GM18498 (cell line): ENCODE data around the gene SLC24A3.

Experiments used
- ATAC-seq: cut with Tn5 transposase; IDR thresholded peaks from one replicate; pipeline ENCODE4 v1.9.1; 2021; ENCODE audit warnings: mild to moderate bottlenecking, moderate library complexity; ENCODE audit not compliant: unreplicated experiment

Gene SLC24A3

GRCh38 chr20:19419396-19419795 is 207.0 kb downstream of the SLC24A3 start:
- no peak for ATAC-seq

- no peak for ATAC-seq
Observed at GRCh38 chr20:19423097-19423899, 210.9 kb downstream of the SLC24A3 start.

DNA sequence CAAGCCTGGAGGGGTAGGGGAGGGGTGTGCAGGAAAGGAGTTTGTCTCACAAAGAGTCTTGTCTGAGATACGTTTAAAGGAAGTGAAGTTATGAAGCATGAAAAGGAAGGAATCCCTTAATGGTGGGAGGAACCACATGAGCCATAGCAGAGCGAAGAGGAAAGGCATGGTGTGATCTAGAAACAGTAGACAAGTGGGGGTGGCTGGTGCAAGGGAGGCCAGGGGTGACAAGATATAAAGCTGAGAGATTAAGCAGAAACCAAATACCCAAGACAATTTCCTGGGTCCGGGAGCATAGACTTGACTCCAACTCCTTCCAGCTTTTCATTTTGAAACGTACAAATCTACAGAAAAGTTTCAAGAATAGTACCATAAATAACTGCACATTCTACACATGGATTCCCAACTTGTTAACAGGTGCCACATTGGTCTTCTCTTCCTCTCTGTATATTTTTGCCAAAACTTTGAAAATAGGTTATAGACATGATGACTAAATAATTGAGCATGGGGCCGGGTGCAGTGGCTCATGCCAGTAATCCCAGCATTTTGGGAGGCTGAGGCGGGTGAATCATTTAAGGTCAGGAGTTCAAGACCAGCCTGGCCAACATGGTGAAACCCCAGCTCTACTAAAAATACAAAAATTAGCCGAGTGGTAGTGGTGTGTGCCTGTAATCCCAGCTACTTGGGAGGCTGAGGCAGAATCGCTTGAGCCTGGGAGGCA is 211.6 kb downstream of the SLC24A3 start:
- ATAC-seq, result no peak

DNA sequence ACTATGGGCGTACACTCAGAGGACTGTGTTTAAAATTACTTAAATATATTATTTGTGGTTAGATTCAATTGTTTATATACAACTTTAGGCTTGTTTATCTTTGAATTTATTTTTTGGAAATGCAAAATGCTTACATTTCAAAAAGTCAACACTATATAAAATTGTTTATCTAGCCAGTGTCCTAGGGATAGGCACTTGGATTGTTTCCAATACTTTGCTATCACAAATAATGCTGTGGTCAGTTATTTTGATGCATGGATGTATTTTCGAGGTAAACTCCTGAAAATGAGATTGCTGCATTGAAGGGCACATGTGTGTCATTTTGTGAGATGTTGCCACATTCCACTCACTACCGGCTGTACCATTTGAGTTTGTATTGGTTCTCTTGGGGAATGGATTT is 213.9 kb downstream of the SLC24A3 start:
- no peak for ATAC-seq

DNA sequence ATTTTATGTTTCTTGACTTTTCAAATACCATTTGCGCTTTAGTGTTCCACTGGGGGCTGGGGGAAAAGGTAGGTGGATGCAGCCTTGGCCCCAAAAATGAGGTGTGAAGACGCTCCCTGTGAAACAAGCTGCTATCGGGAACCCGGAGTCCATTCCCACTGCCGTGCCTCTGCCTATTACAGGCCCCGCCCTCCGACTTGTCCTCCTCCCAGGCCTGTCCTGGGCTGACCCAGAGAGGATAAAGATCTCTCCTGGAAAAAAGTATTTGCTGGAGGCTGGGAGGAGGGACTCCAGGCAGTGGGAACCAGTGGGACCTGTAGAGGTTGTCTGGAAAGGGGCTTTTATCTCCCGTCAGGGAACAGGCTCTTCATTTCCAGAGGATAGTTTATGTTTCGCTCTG is 215.0 kb downstream of the SLC24A3 start:
- ATAC-seq, result no peak

DNA sequence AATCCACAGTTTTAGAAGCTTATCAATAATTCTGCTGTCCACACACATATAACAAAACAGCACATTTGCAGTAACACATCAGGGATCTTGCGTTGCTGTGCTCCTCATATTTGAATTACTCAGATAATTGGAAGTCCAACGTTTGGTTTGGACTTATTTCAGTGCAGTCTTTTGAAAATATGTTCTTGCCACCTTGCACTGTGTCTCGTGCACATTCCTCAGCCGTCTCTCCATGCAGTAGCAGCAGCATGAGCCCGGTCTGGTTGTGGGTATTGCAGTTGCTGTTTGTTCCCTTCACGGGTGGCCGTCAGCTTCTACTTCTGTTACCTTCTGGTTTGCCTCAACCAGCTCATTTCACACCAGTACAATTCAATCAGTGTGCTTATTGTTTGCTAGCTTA is 215.5 kb downstream of the SLC24A3 start:
- no peak for ATAC-seq

- no peak for ATAC-seq
Observed at GRCh38 chr20:19428324-19428723, 215.9 kb downstream of the SLC24A3 start.

- no peak for ATAC-seq
Observed at GRCh38 chr20:19429538-19429937, 217.1 kb downstream of the SLC24A3 start.

- no peak for ATAC-seq
Observed at GRCh38 chr20:19430641-19431315, 218.3 kb downstream of the SLC24A3 start.

- no peak for ATAC-seq
Observed at GRCh38 chr20:19431316-19431700, 218.9 kb downstream of the SLC24A3 start.

DNA sequence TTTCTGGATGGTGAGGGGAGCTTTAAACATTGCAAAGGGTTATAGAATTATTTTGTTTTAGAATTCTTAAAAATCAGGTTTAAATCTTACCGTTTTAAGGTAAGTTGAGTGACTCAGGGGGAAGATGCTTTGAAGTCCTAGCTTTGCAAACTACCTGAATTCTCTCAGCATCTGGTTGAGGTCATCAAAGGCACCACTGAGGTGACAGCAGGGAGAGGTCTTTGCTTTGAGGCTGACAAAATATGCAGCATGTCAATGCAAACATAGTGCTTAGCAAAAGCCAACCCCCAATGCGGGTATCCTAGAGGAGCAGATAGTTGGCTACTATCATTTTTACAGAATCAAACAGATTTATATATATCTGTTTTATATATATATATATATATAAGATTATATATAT is 219.5 kb downstream of the SLC24A3 start:
- no peak for ATAC-seq

DNA sequence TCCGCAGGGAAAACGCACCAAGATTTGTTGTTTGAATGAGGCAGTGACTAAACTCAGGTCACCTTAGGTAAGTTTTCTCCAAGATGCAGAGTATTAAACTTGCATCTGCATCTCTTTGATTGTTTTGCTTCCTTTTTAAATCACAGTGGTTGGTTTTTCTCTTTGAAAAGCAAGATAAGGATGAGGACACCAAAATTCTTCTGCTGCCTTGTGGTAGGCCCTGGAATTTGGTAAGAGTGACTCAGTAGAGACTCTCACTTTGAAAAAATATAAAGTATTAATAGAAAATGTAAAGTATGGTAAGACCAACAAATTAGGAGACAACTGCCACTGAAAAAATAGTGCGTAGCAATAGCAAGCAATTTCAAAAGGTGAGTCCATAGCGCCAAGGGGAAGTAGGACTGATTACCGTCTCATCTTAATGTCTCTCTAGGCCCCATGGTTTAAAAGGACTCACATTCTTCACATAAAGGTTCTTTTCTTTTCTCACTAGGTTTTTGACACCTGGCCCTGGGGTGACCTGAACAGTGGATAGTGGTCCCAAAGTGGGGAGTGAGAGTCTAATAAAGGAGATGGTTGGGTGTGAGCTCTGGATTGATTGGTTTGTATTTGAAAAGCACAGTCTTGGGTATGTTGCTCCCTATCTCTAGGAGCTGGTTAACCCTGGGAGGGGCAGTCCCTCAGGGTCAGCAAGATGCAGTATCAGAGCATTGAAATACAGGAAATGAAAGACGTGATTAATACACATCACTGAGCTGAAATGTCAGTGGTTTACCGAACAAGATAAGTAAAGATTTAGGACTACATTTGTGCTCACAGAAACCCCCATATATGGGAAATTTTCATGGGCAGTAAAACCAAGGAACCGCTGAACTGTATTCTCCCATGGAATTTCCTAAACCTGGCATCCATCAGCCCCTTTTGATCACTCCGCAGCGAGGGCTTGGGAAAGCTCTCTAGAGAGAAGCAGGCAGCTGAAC is 221.2 kb downstream of the SLC24A3 start:
- ATAC-seq, result no peak

DNA sequence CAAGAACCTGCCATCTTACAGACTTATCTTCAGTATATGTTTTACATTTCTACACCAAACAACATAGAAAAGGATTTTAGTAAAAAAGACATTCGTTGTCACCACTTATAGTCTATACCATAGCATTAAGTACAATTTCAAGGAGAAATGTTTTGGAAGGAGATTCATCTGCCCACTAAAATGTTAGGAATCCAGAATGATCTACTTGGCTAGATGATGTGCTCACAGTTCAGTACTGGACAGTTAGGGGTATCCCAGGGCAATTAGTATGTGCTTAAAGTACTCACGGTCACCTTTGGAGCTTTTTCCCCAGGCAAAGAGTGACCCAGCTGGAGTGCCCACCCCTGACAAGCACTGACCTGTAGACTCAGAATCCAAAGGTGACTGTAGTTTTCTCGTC is 222.9 kb downstream of the SLC24A3 start:
- ATAC-seq, result no peak

DNA sequence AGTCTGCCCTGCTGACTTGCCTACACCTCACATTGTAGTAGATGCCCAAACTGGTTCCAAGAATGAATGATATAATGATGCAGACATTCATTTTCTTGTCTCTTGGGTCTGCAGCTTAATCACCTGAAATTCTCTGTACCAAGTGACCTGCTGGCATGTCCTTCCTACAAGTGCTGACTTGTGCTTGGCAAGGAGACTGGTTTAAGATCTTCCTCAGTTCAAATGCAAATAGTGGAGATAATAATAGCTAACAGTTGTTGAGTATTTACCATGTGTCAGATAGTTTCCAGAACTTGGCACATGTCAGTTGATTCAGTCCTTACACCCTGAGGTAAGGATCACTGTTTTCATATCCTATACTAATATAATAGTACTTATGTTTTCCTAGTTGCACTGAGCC is 223.4 kb downstream of the SLC24A3 start:
- no peak for ATAC-seq

GRCh38 chr20:19438488-19438887 is 226.0 kb downstream of the SLC24A3 start:
- ATAC-seq, result no peak

DNA sequence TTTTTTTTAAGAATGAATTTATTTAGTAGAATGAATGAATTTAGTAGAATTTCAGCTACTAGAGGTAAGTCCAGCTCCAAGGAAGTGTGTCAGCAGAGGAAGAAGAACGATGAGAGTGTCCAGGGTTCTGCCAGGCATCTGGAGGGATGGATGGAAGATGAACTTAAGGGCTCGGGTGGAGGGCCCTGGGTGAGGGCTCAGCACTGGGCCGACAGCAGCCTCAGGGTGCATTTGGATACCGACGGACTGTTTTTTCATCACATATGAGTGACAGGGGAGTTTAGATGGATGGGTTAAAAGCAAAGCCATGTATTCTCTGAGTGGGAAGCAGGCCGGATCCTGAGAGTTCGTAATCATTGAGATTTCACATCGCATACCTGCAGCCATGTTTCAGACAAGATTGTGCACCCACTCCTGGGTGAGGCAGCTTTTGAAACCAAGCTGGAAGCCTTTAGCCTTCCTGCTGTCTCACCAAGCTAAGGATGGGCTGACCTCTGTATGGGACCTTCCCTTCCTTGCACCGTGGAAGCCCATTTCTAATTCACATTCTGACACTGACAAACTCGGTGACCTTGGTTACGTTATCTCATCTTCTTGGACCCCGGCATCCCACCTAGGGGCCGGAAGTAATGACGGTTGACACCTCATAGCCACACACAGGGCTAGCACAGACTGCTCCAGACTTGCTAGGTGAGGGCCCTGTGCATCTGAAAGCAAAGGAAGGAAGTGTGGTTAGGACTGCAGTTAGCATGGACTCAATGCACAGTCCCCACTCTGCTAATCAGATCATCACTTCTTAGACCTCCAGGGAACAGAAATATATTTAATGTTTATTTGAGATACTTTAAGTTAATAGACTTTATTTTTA is 228.5 kb downstream of the SLC24A3 start:
- no peak for ATAC-seq

GRCh38 chr20:19446246-19446645 is 233.8 kb downstream of the SLC24A3 start:
- ATAC-seq, result no peak

DNA sequence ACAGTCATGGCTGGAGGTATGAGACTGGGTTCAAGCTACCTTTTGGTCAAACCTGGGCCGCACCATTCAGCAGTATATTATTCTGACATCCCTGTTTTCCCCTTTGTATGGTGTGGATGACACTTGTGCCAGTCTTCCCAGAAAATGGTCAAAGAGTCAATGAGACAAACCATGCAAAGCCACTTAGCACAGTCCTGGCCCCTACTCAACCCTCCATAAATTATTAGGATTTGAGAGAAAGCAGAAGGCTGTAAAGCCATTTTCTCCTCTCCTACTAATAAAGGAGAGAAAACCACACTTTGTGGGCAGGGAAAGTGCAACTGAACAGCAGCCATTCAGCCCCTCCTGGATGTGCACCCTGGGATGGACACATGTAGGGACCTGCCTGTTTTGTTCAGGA is 236.2 kb downstream of the SLC24A3 start:
- no peak for ATAC-seq

- no peak for ATAC-seq
Observed at GRCh38 chr20:19449051-19449450, 236.6 kb downstream of the SLC24A3 start.
